ENCODE measurements around the gene CRYGD.

Gene CRYGD

DNA sequence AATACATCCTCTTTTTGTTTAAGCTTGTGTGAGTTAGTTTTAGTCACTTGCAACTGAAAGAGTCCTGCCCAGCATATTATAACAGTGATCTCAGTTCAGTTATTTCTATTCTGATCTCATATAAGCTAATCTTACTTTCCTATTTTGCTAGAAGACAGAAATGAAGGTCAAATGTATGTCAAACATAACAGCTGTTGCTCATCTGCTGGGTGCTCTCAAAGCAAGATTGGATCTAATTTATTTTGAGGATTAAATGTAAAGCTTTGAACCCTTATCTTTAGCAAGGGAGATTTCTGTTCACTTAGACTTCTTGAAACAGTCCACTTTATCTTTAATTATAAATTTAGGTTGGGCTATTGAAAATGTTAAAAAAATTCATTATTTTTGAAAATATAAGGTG lies 31.2 kb downstream of the CRYGD start (continued):
- TF ChIP-seq, protein P1, sequence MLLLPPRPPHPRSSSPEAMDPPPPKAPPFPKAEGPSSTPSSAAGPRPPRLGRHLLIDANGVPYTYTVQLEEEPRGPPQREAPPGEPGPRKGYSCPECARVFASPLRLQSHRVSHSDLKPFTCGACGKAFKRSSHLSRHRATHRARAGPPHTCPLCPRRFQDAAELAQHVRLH (tag by site-specific recombination; IDR thresholded peaks at IDR 0.05) = no peak
- TF ChIP-seq ZNF404 (tag by site-specific recombination; IDR thresholded peaks at IDR 0.05) = no peak
- TF ChIP-seq, protein P2, sequence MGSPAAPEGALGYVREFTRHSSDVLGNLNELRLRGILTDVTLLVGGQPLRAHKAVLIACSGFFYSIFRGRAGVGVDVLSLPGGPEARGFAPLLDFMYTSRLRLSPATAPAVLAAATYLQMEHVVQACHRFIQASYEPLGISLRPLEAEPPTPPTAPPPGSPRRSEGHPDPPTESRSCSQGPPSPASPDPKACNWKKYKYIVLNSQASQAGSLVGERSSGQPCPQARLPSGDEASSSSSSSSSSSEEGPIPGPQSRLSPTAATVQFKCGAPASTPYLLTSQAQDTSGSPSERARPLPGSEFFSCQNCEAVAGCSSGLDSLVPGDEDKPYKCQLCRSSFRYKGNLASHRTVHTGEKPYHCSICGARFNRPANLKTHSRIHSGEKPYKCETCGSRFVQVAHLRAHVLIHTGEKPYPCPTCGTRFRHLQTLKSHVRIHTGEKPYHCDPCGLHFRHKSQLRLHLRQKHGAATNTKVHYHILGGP (tag by site-specific recombination; IDR thresholded peaks at IDR 0.05) = no peak

- Histone ChIP-seq H3K4me1 (ENCODE audit: control insufficient read depth, insufficient read depth, low read length) (no peaks in the 10 kb centered on the region), H3K27ac (ENCODE audit: extremely low read depth, low read depth, low read length) (no peak overlapping the region), H3K36me3 (ENCODE audit: control insufficient read depth in 2 of 2, insufficient read depth in 1 of 2, low read length in 2 of 2) (no peaks in the 10 kb centered on the region), H3K9me3 (ENCODE audit: control insufficient read depth, insufficient read depth, low read depth, low read length) (no peaks in the 10 kb centered on the region), H3K4me3 (ENCODE audit: low read depth, low read length) (no peak overlapping the region)
- POLR2A ChIA-PET = no interaction called here
- CTCF ChIA-PET = interaction anchor here (0.5 to 0.8 kb wide), 2 partner anchors 21 to 63 kb away, joined by 3 to 4 read pairs; no protein-coding TSS in a partner anchor
- TF ChIP-seq, protein P3, sequence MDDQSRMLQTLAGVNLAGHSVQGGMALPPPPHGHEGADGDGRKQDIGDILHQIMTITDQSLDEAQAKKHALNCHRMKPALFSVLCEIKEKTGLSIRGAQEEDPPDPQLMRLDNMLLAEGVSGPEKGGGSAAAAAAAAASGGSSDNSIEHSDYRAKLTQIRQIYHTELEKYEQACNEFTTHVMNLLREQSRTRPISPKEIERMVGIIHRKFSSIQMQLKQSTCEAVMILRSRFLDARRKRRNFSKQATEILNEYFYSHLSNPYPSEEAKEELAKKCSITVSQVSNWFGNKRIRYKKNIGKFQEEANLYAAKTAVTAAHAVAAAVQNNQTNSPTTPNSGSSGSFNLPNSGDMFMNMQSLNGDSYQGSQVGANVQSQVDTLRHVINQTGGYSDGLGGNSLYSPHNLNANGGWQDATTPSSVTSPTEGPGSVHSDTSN (CRISPR knock-in tag; IDR thresholded peaks at IDR 0.05) = no peak
Measured at GRCh38 chr2:208092093-208092832, 32.1 kb downstream of the CRYGD start.

DNA sequence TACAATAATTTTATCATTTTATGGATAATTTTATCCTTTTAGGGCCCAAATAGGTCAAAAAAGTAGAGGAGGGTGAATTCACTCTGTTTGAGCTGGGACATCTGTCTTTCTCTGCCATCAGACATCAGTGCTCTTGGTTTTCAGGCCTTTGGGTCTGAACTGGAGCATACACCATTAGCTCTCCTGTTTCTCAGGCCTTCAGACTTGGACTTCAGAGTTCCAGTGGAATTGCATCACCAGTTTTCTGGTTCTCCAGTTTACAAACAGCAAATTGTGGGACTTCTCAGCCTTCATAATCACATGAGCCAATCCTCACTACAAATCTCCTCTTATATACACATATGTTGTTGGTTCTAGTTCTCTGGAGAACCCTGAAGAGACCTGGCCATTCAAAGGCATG lies 33.9 kb downstream of the CRYGD start:
- TF ChIP-seq ZNF169 (tag by site-specific recombination; IDR thresholded peaks at IDR 0.05) (no peak), ZNF792 (tag by site-specific recombination; IDR thresholded peaks at IDR 0.05) (no peak), ZBTB44 (tag by site-specific recombination; IDR thresholded peaks at IDR 0.05) (no peak), SETDB1 (IDR thresholded peaks at IDR 0.05; ENCODE audit: insufficient read length, low read length) (peak; percentile 25), ZNF26 (tag by site-specific recombination; IDR thresholded peaks at IDR 0.05) (no peak), ZNF768 (tag by site-specific recombination; IDR thresholded peaks at IDR 0.05) (no peak), ZNF433 (tag by site-specific recombination; IDR thresholded peaks at IDR 0.05; ENCODE audit: low read depth) (no peak), ZSCAN23 (tag by site-specific recombination; IDR thresholded peaks at IDR 0.05) (no peak)
- H3K36me3 ChIP-seq (ENCODE audit: control insufficient read depth in 2 of 2, insufficient read depth in 1 of 2, low read length in 2 of 2) = no peaks in the 10 kb centered on the region
- H3K27ac ChIP-seq (ENCODE audit: extremely low read depth, low read depth, low read length) = no peak overlapping the region
- POLR2A ChIA-PET = no interaction called here
- no peak overlapping the region for H3K4me3 ChIP-seq (ENCODE audit: low read depth, low read length)
- CTCF ChIA-PET = no interaction called here
- no peaks in the 10 kb centered on the region for H3K9me3 ChIP-seq (ENCODE audit: control insufficient read depth, insufficient read depth, low read depth, low read length)
- H3K4me1 ChIP-seq (ENCODE audit: control insufficient read depth, insufficient read depth, low read length) = no peaks in the 10 kb centered on the region

- H3K36me3 ChIP-seq (ENCODE audit: control insufficient read depth in 2 of 2, insufficient read depth in 1 of 2, low read length in 2 of 2) = no peaks in the 10 kb centered on the region
- CTCF ChIA-PET = interaction anchor here (2.4 kb wide), 1 partner anchor 13 kb away, joined by 10 read pairs; no protein-coding TSS in a partner anchor
- POLR2A ChIA-PET = no interaction called here
- no peak overlapping the region for H3K4me3 ChIP-seq (ENCODE audit: low read depth, low read length)
- H3K27ac ChIP-seq (ENCODE audit: extremely low read depth, low read depth, low read length) = no peak overlapping the region
- H3K4me1 ChIP-seq (ENCODE audit: control insufficient read depth, insufficient read depth, low read length) = no peaks in the 10 kb centered on the region
- no peaks in the 10 kb centered on the region for H3K9me3 ChIP-seq (ENCODE audit: control insufficient read depth, insufficient read depth, low read depth, low read length)
- TF ChIP-seq FEZF1 (tag by site-specific recombination; IDR thresholded peaks at IDR 0.05) = no peak
Measured at GRCh38 chr2:208086029-208086428, 38.3 kb downstream of the CRYGD start.

Data from HEK293 (cell line).